Hepatocyte (in vitro differentiated cells): Measurements from ENCODE around the gene SYNGR3. TPM values are rescaled to one million over a fixed set of nuclear protein-coding genes. Genes with fewer than 3 reads are reported as not detected.

Source experiments
- DNase-seq: peaks from one replicate; pipeline ENCODE4 v3.0.0-alpha.2; 2016; ENCODE audit warnings: low spot score
- H2AFZ ChIP-seq: fragments of 200-600 bp; sonication (generic); 2 replicates; pipeline ENCODE4 v1.6.0; 2016; ENCODE audit warnings: antibody characterized with exemption, mild to moderate bottlenecking
- H3K27ac ChIP-seq: fragments of 200-600 bp; sonication (generic); 2 replicates; pipeline ENCODE4 v1.5.1; 2016; ENCODE audit warnings: mild to moderate bottlenecking
- H3K27me3 ChIP-seq: fragments of 200-600 bp; sonication (generic); 2 replicates; pipeline ENCODE4 v1.6.1; 2016
- H3K36me3 ChIP-seq: fragments of 200-600 bp; sonication (generic); replicated peaks from 2 replicates; pipeline ENCODE4 v1.5.1; 2016; ENCODE audit warnings: low read depth; ENCODE audit not compliant: insufficient read depth
- H3K4me1 ChIP-seq: fragments of 200-600 bp; sonication (generic); 2 replicates; pipeline ENCODE4 v1.5.1; 2016; ENCODE audit warnings: mild to moderate bottlenecking, moderate library complexity; ENCODE audit not compliant: insufficient read depth
- H3K4me2 ChIP-seq: fragments of 200-600 bp; sonication (generic); 2 replicates; pipeline ENCODE4 v1.6.0; 2016
- H3K4me3 ChIP-seq: fragments of 200-600 bp; sonication (generic); 2 replicates; pipeline ENCODE4 v1.5.1; 2016; ENCODE audit warnings: mild to moderate bottlenecking
- H3K79me2 ChIP-seq: fragments of 200-600 bp; sonication (generic); 2 replicates; pipeline ENCODE4 v1.6.0; 2017; ENCODE audit warnings: mild to moderate bottlenecking
- H3K9me2 ChIP-seq: fragments of 200-600 bp; sonication (generic); replicated peaks from 2 replicates; pipeline ENCODE4 v1.6.0; 2017; ENCODE audit warnings: mild to moderate bottlenecking; ENCODE audit not compliant: insufficient read depth
- H3K9me3 ChIP-seq: fragments of 200-600 bp; sonication (generic); 2 replicates; pipeline ENCODE4 v1.5.1; 2016; ENCODE audit warnings: low read depth, mild to moderate bottlenecking
- H4K20me1 ChIP-seq: fragments of 200-600 bp; sonication (generic); 2 replicates; pipeline ENCODE4 v1.6.0; 2016; ENCODE audit warnings: mild to moderate bottlenecking; ENCODE audit not compliant: insufficient read depth, poor library complexity, severe bottlenecking
- CTCF ChIP-seq: fragments of 200-600 bp; sonication (generic); IDR thresholded peaks from 2 replicates; pipeline ENCODE4 v1.5.1; 2016; ENCODE audit warnings: antibody characterized with exemption, mild to moderate bottlenecking; ENCODE audit not compliant: poor library complexity
- EZH2 ChIP-seq: fragments of 200-600 bp; sonication (generic); IDR thresholded peaks from 2 replicates; pipeline ENCODE4 v1.6.1; 2016; ENCODE audit warnings: antibody characterized with exemption, mild to moderate bottlenecking, borderline replicate concordance
- EZH2phosphoT487 ChIP-seq: fragments of 200-600 bp; sonication (generic); IDR thresholded peaks from one replicate; pipeline ENCODE4 v1.6.1; 2018; ENCODE audit warnings: antibody characterized with exemption, mild to moderate bottlenecking, low read depth, moderate library complexity; ENCODE audit not compliant: unreplicated experiment, severe bottlenecking
- WGBS: methylation state at CpG from one replicate; pipeline ENCODE4 v1.1.6; 2016; ENCODE audit warnings: low lambda C conversion rate; ENCODE audit errors: missing lambda C conversion rate; 5-methylcytosine and 5-hydroxymethylcytosine counted together
- polyA plus RNA-seq: library from polyadenylated mRNA; unstranded; fragments of >200 nt; fragmentation: Nextera tagmentation; extraction: Ambion mirVana; gene quantifications from 2 replicates; pipeline ENCODE4 v1.2.1, GENCODE V29; 2016
- total RNA-seq: library from RNA; depleted of rRNA; stranded (reverse); fragments of >200 nt; gene quantifications from 2 replicates; pipeline ENCODE4 v1.2.3, GENCODE V29; 2014

The SYNGR3 gene
- total and polyA plus RNA-seq, 2 experiments from 2014 or later: 2.2 to 2.5 TPM

- Histone ChIP-seq H3K36me3 (no peaks in the 10 kb centered on the region), H3K27ac (peak overlapping the region; percentile 3), H3K4me2 (peak overlapping the region; percentile 97), H2AFZ (no peak overlapping the region), H3K9me3 (no peaks in the 10 kb centered on the region), H4K20me1 (peaks cover 8% of the 10 kb centered on the region), H3K9me2 (no peaks in the 10 kb centered on the region), H3K27me3 (no peaks in the 10 kb centered on the region), H3K4me1 (peaks cover 34% of the 10 kb centered on the region), H3K4me3 (no peak overlapping the region), H3K79me2 (peaks cover 26% of the 10 kb centered on the region)
- WGBS: 69% methylated on average over 3 of the region's 3 CpGs
- TF ChIP-seq EZH2phosphoT487: no peak
- no peak for TF ChIP-seq EZH2
- no peak for DNase-seq
Measured at GRCh38 chr16:2028146-2028545, 38.4 kb downstream of the SYNGR3 start.

DNA sequence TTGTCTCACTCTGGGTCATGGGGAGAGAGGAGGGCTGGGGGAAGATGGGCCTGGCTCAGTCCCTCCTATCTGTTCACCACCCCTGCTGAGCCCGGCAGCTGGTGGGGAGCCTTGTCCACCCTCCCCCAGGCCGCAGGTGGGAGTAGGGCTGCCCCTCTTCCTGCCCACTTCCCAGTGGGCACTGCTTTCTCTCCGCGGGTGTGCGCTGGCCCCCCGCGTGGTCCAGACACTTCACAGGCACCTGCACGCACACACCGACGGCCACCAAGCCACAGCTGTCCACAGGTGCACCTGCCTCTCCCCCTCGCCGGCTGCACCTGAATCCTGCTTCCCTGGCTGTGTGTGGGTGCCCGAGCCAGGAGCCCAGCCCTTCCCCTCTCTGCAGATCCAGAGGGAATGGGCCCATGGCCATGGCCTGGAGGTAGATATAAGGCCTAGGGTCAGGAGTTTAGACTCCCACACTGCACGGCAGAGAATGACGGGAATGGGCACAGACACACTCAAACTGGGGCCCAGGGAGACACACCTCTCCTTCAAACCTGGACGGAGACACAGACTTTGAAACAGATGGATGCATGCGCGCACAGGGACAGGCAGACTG lies 39.0 kb downstream of the SYNGR3 start:
- no peak overlapping the region for H3K4me3 ChIP-seq
- peaks cover 35% of the 10 kb centered on the region for H3K4me1 ChIP-seq
- H3K9me3 ChIP-seq: no peaks in the 10 kb centered on the region
- peak overlapping the region; percentile 97 for H3K4me2 ChIP-seq
- H3K79me2 ChIP-seq: peaks cover 26% of the 10 kb centered on the region
- H3K9me2 ChIP-seq: no peaks in the 10 kb centered on the region
- H3K36me3 ChIP-seq: no peaks in the 10 kb centered on the region
- H4K20me1 ChIP-seq: peaks cover 8% of the 10 kb centered on the region
- H3K27ac ChIP-seq: no peak overlapping the region
- no peak for TF ChIP-seq EZH2phosphoT487
- TF ChIP-seq CTCF: no peak
- no peak for TF ChIP-seq EZH2
- H3K27me3 ChIP-seq: no peaks in the 10 kb centered on the region
- no peak for DNase-seq
- 90% methylated on average over 11 of the region's 18 CpGs for WGBS
- H2AFZ ChIP-seq: no peak overlapping the region

GRCh38 chr16:2029350-2029749 lies 39.6 kb downstream of the SYNGR3 start:
- no peaks in the 10 kb centered on the region for H3K9me2 ChIP-seq
- 81% methylated on average over 11 of the region's 22 CpGs for WGBS
- H3K79me2 ChIP-seq: peaks cover 26% of the 10 kb centered on the region
- H3K27me3 ChIP-seq: no peaks in the 10 kb centered on the region
- H3K4me2 ChIP-seq: no peak overlapping the region
- H3K36me3 ChIP-seq: no peaks in the 10 kb centered on the region
- no peak overlapping the region for H2AFZ ChIP-seq
- peaks cover 8% of the 10 kb centered on the region for H4K20me1 ChIP-seq
- no peak overlapping the region for H3K27ac ChIP-seq
- no peaks in the 10 kb centered on the region for H3K9me3 ChIP-seq
- H3K4me3 ChIP-seq: no peak overlapping the region
- TF ChIP-seq CTCF (no peak), EZH2phosphoT487 (no peak), EZH2 (no peak)
- peaks cover 35% of the 10 kb centered on the region for H3K4me1 ChIP-seq
- DNase-seq: no peak

DNA sequence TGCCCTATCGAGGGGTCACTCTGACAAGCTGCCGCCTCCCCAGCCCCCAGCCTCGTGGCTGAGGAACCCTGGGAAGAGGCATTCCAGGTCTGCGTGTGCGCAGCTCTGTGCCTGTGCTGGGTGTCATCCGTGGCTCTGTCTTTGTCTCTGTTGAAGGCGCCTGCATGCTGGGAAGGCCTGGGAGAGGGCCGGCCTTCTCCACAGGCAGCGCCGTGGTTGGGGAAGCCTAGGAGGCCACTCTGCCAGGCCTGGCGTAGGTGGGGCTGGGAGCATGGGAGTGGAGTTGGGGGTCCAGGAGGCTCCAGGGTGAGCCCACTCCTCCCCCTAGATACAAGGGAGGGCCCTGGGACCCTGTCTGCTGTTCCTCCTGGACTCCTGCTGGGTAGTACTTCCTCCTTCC lies 40.3 kb downstream of the SYNGR3 start:
- H3K79me2 ChIP-seq: peaks cover 26% of the 10 kb centered on the region
- no peak overlapping the region for H3K27ac ChIP-seq
- 90% methylated on average over 11 of the region's 11 CpGs for WGBS
- no peaks in the 10 kb centered on the region for H3K27me3 ChIP-seq
- TF ChIP-seq EZH2 (no peak), EZH2phosphoT487 (no peak), CTCF (no peak)
- no peaks in the 10 kb centered on the region for H3K9me3 ChIP-seq
- DNase-seq: no peak
- no peak overlapping the region for H2AFZ ChIP-seq
- peaks cover 40% of the 10 kb centered on the region for H3K4me1 ChIP-seq
- H3K4me3 ChIP-seq: no peak overlapping the region
- peaks cover 8% of the 10 kb centered on the region for H4K20me1 ChIP-seq
- H3K4me2 ChIP-seq: no peak overlapping the region
- H3K9me2 ChIP-seq: no peaks in the 10 kb centered on the region
- no peaks in the 10 kb centered on the region for H3K36me3 ChIP-seq
